Ectodermal cell (in vitro differentiated cells): ENCODE data around the gene CACHD1.

ENCODE experiments used
- H3K27ac ChIP-seq: 2 replicates; pipeline ENCODE4 v1.7.0; 2013; ENCODE audit warnings: mild to moderate bottlenecking, low read depth, low read length; ENCODE audit not compliant: insufficient read depth, poor library complexity, severe bottlenecking
- H3K27me3 ChIP-seq: 2 replicates; pipeline ENCODE4 v1.7.0; 2013; ENCODE audit warnings: mild to moderate bottlenecking, low read length; ENCODE audit not compliant: insufficient read depth, control insufficient read depth, poor library complexity, severe bottlenecking
- H3K36me3 ChIP-seq: one replicate; pipeline ENCODE4 v1.7.0; 2013; ENCODE audit warnings: low read length; ENCODE audit not compliant: control insufficient read depth, insufficient read depth
- H3K4me1 ChIP-seq: one replicate; pipeline ENCODE4 v1.7.0; 2013; ENCODE audit warnings: low read length; ENCODE audit not compliant: control insufficient read depth, insufficient read depth
- H3K4me3 ChIP-seq: 2 replicates; pipeline ENCODE4 v1.7.0; 2013; ENCODE audit warnings: low read depth, low read length, control low read depth; ENCODE audit not compliant: insufficient read depth
- H3K9me3 ChIP-seq: 2 replicates; pipeline ENCODE4 v1.7.0; 2013; ENCODE audit warnings: mild to moderate bottlenecking, low read length, moderate library complexity; ENCODE audit not compliant: control insufficient read depth
- WGBS, 2 experiments: methylation state at CpG; one replicate each; pipeline ENCODE4 v1.1.7; 2013; ENCODE audit warnings: missing lambda C conversion rate in 2 of 2; 5-methylcytosine and 5-hydroxymethylcytosine counted together

Gene CACHD1

GRCh38 chr1:64480999-64481772 lies 11.3 kb downstream of the CACHD1 start:
- H3K4me3 ChIP-seq: no peak overlapping the region
- H3K4me1 ChIP-seq: peaks cover 43% of the 10 kb centered on the region
- H3K27me3 ChIP-seq: no peaks in the 10 kb centered on the region

GRCh38 chr1:64482128-64482527 lies 12.2 kb downstream of the CACHD1 start:
- H3K4me1 ChIP-seq: peaks cover 43% of the 10 kb centered on the region
- no peak overlapping the region for H3K4me3 ChIP-seq
- H3K27ac ChIP-seq: no peak overlapping the region
- H3K9me3 ChIP-seq: no peaks in the 10 kb centered on the region
- H3K36me3 ChIP-seq: no peaks in the 10 kb centered on the region
- H3K27me3 ChIP-seq: no peaks in the 10 kb centered on the region
- 79 to 89% methylated on average over 3 of the region's 3 CpGs for WGBS, 2 experiments

More at GRCh38 chr1:64480999-64481772, 11.3 kb downstream of the CACHD1 start:
- no peak overlapping the region for H3K27ac ChIP-seq
- no peaks in the 10 kb centered on the region for H3K9me3 ChIP-seq
- 91 to 92% methylated on average over 3 to 4 of the region's 4 CpGs for WGBS, 2 experiments
- no peaks in the 10 kb centered on the region for H3K36me3 ChIP-seq

- 96 to 100% methylated on average over 1 of the region's 1 CpG for WGBS, 2 experiments
- H3K36me3 ChIP-seq: no peaks in the 10 kb centered on the region
- H3K27ac ChIP-seq: no peak overlapping the region
- peaks cover 44% of the 10 kb centered on the region for H3K4me1 ChIP-seq
- H3K4me3 ChIP-seq: no peak overlapping the region
- H3K9me3 ChIP-seq: no peaks in the 10 kb centered on the region
- H3K27me3 ChIP-seq: no peaks in the 10 kb centered on the region
Observed at GRCh38 chr1:64482720-64483119, 12.8 kb downstream of the CACHD1 start.

GRCh38 chr1:64483731-64484414 lies 13.9 kb downstream of the CACHD1 start:
- H3K36me3 ChIP-seq: no peaks in the 10 kb centered on the region
- H3K4me3 ChIP-seq: no peak overlapping the region
- H3K27ac ChIP-seq: no peak overlapping the region
- H3K9me3 ChIP-seq: no peaks in the 10 kb centered on the region
- H3K27me3 ChIP-seq: no peaks in the 10 kb centered on the region
- peaks cover 45% of the 10 kb centered on the region for H3K4me1 ChIP-seq
- 89 to 92% methylated on average over 7 of the region's 7 CpGs for WGBS, 2 experiments

GRCh38 chr1:64484651-64485050 lies 14.7 kb downstream of the CACHD1 start:
- no peak overlapping the region for H3K4me3 ChIP-seq
- no peaks in the 10 kb centered on the region for H3K27me3 ChIP-seq
- H3K36me3 ChIP-seq: no peaks in the 10 kb centered on the region
- H3K4me1 ChIP-seq: peaks cover 45% of the 10 kb centered on the region
- WGBS, 2 experiments: 92 to 98% methylated on average over 3 of the region's 3 CpGs
- H3K9me3 ChIP-seq: no peaks in the 10 kb centered on the region
- no peak overlapping the region for H3K27ac ChIP-seq

GRCh38 chr1:64486193-64486592 lies 16.3 kb downstream of the CACHD1 start:
- Histone ChIP-seq H3K27me3 (no peaks in the 10 kb centered on the region), H3K27ac (no peak overlapping the region), H3K4me3 (no peak overlapping the region), H3K9me3 (no peaks in the 10 kb centered on the region), H3K36me3 (no peaks in the 10 kb centered on the region), H3K4me1 (peaks cover 43% of the 10 kb centered on the region)
- 73 to 78% methylated on average over 5 of the region's 7 CpGs for WGBS, 2 experiments

GRCh38 chr1:64487061-64487460 lies 17.1 kb downstream of the CACHD1 start:
- WGBS, 2 experiments: 93 to 98% methylated on average over 1 of the region's 1 CpG
- Histone ChIP-seq H3K27ac (no peak overlapping the region), H3K27me3 (no peaks in the 10 kb centered on the region), H3K4me1 (peaks cover 43% of the 10 kb centered on the region), H3K9me3 (no peaks in the 10 kb centered on the region), H3K4me3 (no peak overlapping the region), H3K36me3 (no peaks in the 10 kb centered on the region)

- Histone ChIP-seq H3K4me1 (peaks cover 52% of the 10 kb centered on the region), H3K9me3 (no peaks in the 10 kb centered on the region), H3K36me3 (no peaks in the 10 kb centered on the region), H3K27ac (peak overlapping the region; percentile 22), H3K4me3 (no peak overlapping the region), H3K27me3 (no peaks in the 10 kb centered on the region)
- 69 to 82% methylated on average over 2 of the region's 2 CpGs for WGBS, 2 experiments
Observed at GRCh38 chr1:64488862-64489261, 18.9 kb downstream of the CACHD1 start.

- Histone ChIP-seq H3K9me3 (no peaks in the 10 kb centered on the region), H3K27ac (no peak overlapping the region), H3K4me1 (peaks cover 54% of the 10 kb centered on the region), H3K27me3 (no peaks in the 10 kb centered on the region), H3K4me3 (no peak overlapping the region), H3K36me3 (no peaks in the 10 kb centered on the region)
Observed at GRCh38 chr1:64489707-64490106, 19.8 kb downstream of the CACHD1 start.

GRCh38 chr1:64490213-64490818 lies 20.4 kb downstream of the CACHD1 start:
- H3K9me3 ChIP-seq: no peaks in the 10 kb centered on the region
- no peaks in the 10 kb centered on the region for H3K27me3 ChIP-seq
- H3K36me3 ChIP-seq: no peaks in the 10 kb centered on the region
- 76 to 86% methylated on average over 2 to 3 of the region's 3 CpGs for WGBS, 2 experiments
- no peak overlapping the region for H3K27ac ChIP-seq
- H3K4me3 ChIP-seq: no peak overlapping the region
- H3K4me1 ChIP-seq: peaks cover 59% of the 10 kb centered on the region
